GM21737 (cell line): ENCODE measurements around the gene CHCT1.
"Not testable (repeated sequence)": the region's sequence is repeated elsewhere in the genome, so short reads cannot be mapped to it uniquely, and the experiment has no call there.

Source experiments
- ATAC-seq: cut with Tn5 transposase; IDR thresholded peaks from one replicate; pipeline ENCODE4 v1.9.1; 2021; ENCODE audit warnings: mild to moderate bottlenecking, moderate library complexity; ENCODE audit not compliant: unreplicated experiment

The CHCT1 gene

DNA sequence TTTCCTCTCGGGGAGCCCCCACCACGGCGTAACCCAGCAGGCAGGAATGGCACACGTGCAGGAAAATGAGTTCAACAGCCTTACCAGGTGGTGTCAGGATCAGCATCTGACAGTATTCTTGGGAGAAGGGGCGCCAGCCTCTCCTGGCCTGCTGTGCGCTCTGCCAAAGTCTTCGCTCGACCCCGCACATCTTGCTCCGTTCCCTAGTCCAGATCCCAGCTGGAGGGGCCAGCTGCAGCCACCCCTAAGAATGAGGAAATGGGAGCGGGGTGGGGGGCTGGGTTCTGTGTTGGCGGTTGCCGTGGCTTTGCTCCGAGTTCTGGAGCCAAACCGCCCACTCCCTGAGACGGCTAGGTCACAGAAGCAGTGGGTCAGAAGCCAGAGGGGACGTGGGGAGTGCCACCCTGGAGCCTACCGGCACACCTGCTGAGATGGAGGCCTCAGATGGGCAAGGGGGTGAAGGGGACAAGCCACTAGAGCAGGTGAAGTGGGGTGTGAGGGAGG lies at the start of gene CHCT1:
CHCT1 (plus strand) TSS at position 328 of the 504 bp plus-strand sequence; CDS start at position 432, 104 bp downstream.
- no peak for ATAC-seq

DNA sequence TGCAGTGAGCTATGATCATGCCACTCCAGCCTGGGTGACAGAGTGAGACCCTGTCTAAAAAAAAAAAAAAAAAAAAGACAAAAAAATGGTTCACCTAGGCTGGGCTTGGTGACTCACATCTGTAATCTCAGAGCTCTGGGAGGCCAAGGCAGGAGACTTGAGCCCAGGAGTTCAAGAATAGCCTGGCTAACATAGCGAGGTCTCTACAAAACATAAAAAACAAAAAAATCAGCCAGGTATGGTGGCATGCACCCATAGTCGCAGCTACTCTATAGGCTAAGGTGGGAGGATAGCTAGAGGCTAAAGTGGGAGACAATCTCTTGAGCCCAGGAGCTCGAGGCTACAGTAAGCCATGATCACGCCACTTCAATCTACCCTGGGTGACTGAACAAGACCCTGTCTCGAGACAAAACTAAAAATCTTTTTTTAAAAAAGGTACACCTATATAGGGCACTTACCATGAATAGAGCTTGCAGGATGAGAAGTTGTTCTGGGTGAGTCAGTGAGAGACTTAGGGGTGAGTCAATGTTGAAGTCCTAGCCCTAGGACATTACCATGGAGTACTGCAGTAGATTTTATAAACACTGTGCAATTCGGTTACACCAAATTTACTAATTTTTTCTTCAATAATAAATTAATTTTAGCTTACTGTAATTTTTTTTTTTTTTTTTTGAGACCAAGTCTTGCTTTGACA lies 49.4 kb upstream of the CHCT1 start:
- ATAC-seq, result no peak

GRCh38 chr17:60378187-60378586 lies 44.1 kb upstream of the CHCT1 start:
- not testable (repeated sequence) for ATAC-seq

DNA sequence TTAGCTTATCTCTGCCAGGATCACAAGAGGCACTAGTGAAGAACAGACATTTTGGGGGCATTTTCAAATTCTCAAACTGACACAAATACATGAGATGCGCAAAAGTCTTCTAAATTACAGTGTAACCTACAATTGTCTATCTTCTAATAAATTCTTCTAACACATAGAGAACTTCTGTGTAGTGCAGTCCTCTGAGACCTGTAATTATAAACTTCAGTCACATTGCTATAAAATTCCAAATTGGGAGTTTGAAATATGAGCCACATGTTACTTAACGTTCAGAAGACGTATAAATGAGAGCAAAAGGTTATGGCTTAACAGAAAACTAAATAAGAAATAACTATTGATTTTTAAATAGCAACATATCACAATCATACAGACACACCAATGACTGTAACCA lies 42.8 kb upstream of the CHCT1 start:
- not testable (repeated sequence) for ATAC-seq

- ATAC-seq, result no peak
Measured at GRCh38 chr17:60381958-60382357, 40.3 kb upstream of the CHCT1 start.

DNA sequence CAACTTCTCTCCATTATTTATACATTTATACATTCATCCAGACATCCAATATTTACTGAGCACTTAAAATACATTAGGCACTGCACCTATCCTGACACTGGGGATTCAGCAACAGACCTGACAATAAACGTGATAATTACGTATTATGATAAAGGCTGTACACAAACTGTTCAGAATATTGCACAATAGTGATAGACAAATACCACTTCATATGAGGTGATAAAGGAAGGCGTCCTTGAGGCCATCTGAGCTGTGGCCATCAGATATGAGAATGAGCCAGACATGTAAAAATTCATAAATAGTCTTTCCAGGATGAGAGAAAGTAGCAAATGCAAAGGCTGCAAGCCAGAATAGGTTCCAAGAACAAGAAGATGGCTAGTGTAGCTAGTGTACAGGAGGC lies 38.9 kb upstream of the CHCT1 start:
- ATAC-seq, result no peak

- not testable (repeated sequence) for ATAC-seq
Measured at GRCh38 chr17:60384921-60385320, 37.4 kb upstream of the CHCT1 start.

DNA sequence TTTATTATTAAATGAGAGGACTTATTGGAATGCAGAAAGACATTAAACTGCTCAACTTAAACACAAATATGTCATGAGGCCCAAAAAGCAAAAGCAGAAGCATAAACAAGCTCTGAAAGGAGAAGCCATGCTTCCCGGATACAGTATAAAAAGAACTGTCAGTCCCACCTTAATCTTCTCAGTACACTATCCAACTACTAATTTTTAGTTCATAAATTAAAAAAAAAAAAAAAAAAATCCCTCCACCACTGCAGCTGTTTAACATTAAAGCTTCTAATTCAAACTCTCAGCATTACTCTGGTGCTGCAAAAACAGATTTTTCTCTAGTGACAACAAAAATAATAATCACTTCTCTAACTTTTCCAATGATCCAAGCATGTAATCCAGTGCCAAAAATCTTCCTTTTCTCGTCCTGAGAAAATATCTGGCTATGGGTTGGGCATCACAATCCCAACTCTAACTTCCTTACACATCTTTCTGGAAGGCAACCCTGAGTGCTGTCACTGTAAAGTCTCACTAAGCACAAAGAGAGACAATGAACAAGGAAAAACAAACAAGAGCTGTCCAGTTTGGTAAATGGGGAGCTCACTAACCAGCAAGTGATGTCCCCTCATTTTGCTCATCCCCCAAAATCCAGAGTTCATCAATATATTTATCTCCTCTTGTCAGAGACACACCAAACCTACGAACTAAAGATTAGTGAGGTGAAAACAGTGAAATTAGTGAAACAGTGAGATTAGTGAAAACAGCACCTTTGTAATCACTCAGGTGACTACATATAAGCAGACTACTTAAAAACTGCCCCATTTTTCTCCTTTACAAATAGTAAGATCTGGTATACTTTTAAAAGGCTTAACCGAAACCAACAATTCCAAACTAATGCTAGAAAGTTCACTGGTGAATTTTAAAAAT lies 35.9 kb upstream of the CHCT1 start:
- no peak for ATAC-seq

GRCh38 chr17:60387666-60388065 lies 34.6 kb upstream of the CHCT1 start:
- no peak for ATAC-seq

- no peak for ATAC-seq
Measured at GRCh38 chr17:60388742-60389141, 33.5 kb upstream of the CHCT1 start.

DNA sequence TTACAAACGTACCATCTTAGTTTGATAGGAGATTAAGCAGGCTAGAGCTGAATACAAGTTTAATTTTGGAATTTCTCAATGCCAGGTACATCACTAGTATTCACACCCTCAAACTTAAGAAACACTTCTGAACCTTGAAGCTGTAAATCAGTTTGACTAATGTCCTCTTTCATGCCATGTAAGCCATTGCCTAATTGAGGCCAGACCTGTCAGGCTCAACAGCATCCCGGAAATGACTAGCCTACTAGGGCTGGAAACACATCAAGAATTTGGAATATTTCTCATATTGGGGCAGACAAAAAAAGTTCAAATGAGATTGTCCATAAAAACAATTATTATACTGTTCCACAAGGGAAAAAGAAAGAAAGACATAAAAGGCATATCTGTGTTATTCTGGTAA lies 32.1 kb upstream of the CHCT1 start:
- no peak for ATAC-seq

DNA sequence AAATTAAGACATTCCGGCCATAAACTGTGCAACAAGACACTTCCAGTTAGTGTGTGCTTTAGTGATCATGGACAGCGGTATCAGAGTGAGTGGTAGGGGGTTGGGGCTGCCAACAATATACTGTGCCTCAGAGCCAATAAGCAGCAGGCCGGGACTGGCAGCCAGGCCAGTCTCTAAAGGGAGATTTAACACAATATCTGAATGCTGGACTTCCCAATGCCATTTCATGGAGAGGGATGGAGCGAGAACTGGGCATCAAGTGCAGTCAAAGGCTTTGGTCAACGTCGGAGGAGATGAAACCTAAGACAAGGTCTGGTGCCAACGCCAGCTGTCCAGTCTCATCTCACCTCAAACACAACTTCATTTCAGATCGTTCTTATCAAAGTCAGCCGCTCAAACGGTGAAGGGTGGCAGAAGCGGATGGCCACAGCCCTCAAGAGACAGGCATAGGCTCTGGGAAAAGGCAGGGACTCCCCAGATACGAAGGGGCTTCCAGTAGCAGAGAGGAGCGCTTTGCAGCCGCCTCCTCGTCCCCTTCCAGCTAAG lies 31.3 kb upstream of the CHCT1 start:
- no peak for ATAC-seq

DNA sequence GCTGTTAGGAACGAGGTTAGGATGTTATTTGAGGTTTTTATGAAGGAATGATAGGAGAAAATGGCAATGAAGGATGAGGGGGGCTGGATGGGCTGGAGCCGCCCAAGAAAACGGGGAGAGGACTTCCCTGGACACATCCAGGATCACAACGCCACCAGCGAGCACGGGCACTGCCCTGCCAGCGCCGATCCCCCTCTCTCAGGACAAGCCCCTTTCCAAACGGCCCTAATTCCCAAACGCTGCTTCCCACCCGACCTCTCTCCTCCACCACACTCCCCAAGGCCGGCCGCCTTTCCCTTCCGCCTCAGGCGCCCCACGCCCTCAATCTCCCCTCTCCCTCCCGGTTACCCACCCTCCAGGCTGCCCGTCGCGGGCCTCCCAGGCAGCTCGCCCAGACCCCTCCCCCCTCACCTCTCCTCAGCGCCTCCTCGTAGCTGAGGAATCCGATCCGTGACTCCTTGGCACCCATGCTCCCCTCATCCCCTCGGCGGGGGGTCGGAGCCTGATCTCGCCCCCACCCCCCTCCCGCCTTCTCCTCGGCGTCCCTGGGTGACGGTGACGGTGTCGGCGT lies 30.7 kb upstream of the CHCT1 start:
- peak; percentile 15 for ATAC-seq

DNA sequence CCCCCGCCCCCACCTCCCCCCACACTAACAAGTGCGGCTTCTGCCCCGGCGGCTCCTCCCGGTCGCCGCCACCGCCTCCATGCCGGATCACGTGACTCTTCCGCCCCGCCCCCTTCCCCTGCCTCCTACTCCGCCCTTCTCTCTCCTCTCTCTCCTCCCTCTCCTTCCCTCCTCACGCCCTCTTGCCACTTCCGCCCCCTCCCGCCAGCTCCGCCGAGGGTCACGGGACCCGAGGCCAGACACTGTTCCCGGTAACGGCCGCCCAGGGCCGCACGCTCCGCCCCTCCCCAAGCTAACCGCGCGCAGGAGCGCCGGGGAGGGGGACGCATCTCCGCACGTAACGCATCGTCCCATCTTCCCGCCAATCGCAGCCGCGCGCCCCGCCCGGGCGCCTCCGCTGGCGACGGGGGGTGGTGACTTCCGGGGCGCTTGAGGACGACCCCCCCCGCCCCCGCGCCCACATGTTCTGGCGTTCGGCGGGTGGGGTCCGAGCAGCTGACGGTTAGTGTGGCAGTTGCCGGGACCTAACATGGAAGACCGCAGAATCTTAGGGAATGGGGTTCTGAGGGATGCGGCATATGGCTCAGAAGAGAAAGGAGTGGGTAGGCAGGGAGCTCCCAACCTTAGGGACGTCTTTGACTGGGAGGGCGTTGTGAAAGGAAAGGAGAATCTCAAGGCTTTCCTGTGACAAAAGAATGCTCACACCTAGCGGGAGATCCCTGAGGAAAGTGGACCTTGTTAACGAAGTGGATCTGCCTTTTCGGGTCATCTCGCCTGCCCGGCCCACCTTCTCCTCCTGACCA lies 30.0 kb upstream of the CHCT1 start, which contains the start of gene USP32:
USP32 (minus strand) TSS at position 92 of the 803 bp plus-strand sequence. CDS start 194 bp downstream, outside the sequence.
- peak; percentile 84 for ATAC-seq

DNA sequence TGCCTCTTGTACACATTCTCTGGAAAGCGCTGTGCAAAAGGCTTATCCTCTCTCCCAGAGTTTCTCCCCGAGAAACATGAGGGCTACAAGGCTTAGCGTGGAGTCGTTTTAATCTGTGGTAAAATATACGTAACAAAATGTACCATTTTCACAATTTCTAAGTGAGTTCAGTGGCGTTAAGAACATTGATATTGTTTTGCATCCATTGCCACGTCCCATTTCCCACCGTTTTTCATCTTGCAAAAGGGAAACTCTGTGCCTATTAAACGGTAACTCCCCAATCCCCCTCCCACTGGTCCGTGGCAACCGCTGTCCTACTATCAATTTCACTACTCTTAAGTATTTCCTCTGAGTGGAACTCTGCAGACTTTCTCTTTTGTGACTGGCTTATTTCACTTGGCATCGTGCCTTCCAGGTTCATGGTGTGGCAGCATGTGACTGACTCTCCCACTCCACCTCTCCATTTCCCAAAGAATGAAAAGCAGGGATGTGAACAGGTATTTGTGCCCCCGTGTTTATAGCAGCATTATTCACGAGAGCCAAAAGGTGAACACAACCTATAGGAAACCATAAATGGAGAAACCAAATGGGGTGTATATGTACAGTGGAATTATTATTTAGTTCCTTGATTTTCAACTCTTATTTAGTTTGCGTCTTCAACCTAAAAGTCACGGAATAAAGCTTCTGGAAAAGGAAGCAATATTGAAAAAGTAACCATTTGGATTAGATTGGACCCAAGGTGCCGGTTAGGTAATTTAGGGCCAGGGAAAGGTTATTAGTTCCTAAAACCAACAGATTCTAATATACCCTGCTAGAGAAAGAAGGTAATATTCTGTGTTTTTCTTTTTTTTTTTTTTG lies 29.2 kb upstream of the CHCT1 start:
- no peak for ATAC-seq

GRCh38 chr17:60393840-60394723 lies 28.2 kb upstream of the CHCT1 start:
- ATAC-seq, result no peak

GRCh38 chr17:60395508-60396065 lies 26.7 kb upstream of the CHCT1 start:
- ATAC-seq, result no peak

GRCh38 chr17:60396412-60396811 lies 25.9 kb upstream of the CHCT1 start:
- ATAC-seq, result no peak
